GM18873 (cell line): ENCODE measurements around the gene ABHD12.
"Not testable (repeated sequence)": the region's sequence is repeated elsewhere in the genome, so short reads cannot be mapped to it uniquely, and the experiment has no call there.

Experiments used
- ATAC-seq: cut with Tn5 transposase; IDR thresholded peaks from one replicate; pipeline ENCODE4 v1.9.1; 2021; ENCODE audit warnings: mild to moderate bottlenecking, moderate library complexity, moderate number of reproducible peaks; ENCODE audit not compliant: unreplicated experiment, low FRiP score

ABHD12 gene

GRCh38 chr20:25355011-25355595 is 35.5 kb downstream of the ABHD12 start:
- ATAC-seq: no peak

- ATAC-seq: no peak
These were observed 36.6 kb downstream of the ABHD12 start for GRCh38 chr20:25353747-25354705.

- ATAC-seq: no peak
These were observed 37.3 kb downstream of the ABHD12 start for GRCh38 chr20:25353353-25353746.

GRCh38 chr20:25352746-25353145 is 37.9 kb downstream of the ABHD12 start:
- ATAC-seq: no peak

GRCh38 chr20:25351024-25351360 is 39.6 kb downstream of the ABHD12 start:
- no peak for ATAC-seq

- ATAC-seq: no peak
These were observed 44.3 kb downstream of the ABHD12 start for GRCh38 chr20:25346349-25346748.

- ATAC-seq: no peak
These were observed 44.9 kb downstream of the ABHD12 start for GRCh38 chr20:25345721-25346120.

- ATAC-seq: no peak
These were observed 46.0 kb downstream of the ABHD12 start for GRCh38 chr20:25344634-25345033.

GRCh38 chr20:25341716-25342680 is 48.6 kb downstream of the ABHD12 start:
- ATAC-seq: no peak

- no peak for ATAC-seq
These were observed 50.3 kb downstream of the ABHD12 start for GRCh38 chr20:25340380-25340779.

GRCh38 chr20:25339608-25340007 is 51.0 kb downstream of the ABHD12 start:
- ATAC-seq: no peak

- no peak for ATAC-seq
These were observed 52.3 kb downstream of the ABHD12 start for GRCh38 chr20:25338112-25339023.

- ATAC-seq: no peak
These were observed 53.8 kb downstream of the ABHD12 start for GRCh38 chr20:25336561-25337422.

GRCh38 chr20:25334972-25335371 is 55.7 kb downstream of the ABHD12 start:
- not testable (repeated sequence) for ATAC-seq

GRCh38 chr20:25328954-25329498 is 61.6 kb downstream of the ABHD12 start:
- ATAC-seq: no peak

- no peak for ATAC-seq
These were observed 63.0 kb downstream of the ABHD12 start for GRCh38 chr20:25327521-25328235.

GRCh38 chr20:25325997-25326396 is 64.6 kb downstream of the ABHD12 start:
- no peak for ATAC-seq

GRCh38 chr20:25325073-25325472 is 65.6 kb downstream of the ABHD12 start:
- no peak for ATAC-seq
